Natural killer cell (primary cell): ENCODE data around the gene IER5L. TPM values are rescaled to one million over a fixed set of nuclear protein-coding genes. Genes with fewer than 3 reads are reported as not detected.

ENCODE experiments used
- ATAC-seq, 3 donors: fragments of 150-1000 bp in 2 of 3; fragments of 200-7000 bp in 1 of 3; cut with Tn5 transposase; 1 replicate in 1 of 3; 2 replicates in 2 of 3; pipeline ENCODE4 v1.10.0; 2021; ENCODE audit warnings: mild to moderate bottlenecking in 2 of 3, moderate library complexity in 2 of 3
- DNase-seq, 2 donors: peaks; one replicate each; pipeline versions ENCODE4 v3.0.0 to v3.0.0-alpha.2; 2013 to 2021; ENCODE audit warnings: mixed read lengths in 1 of 2
- H3K27ac ChIP-seq: one replicate; pipeline ENCODE4 v1.5.1; 2013; ENCODE audit warnings: mild to moderate bottlenecking, low read length
- H3K27me3 ChIP-seq: one replicate; pipeline ENCODE4 v1.6.1; 2013; ENCODE audit warnings: low read length; ENCODE audit not compliant: control insufficient read depth, insufficient read depth
- H3K36me3 ChIP-seq: one replicate; pipeline ENCODE4 v1.6.1; 2013; ENCODE audit warnings: low read length; ENCODE audit not compliant: control insufficient read depth, insufficient read depth
- H3K4me1 ChIP-seq: one replicate; pipeline ENCODE4 v1.6.1; 2013; ENCODE audit warnings: low read length; ENCODE audit not compliant: control insufficient read depth, insufficient read depth
- H3K4me3 ChIP-seq: one replicate; pipeline ENCODE4 v1.5.1; 2013; ENCODE audit warnings: low read length
- H3K9me3 ChIP-seq: one replicate; pipeline ENCODE4 v1.6.1; 2013; ENCODE audit warnings: low read length; ENCODE audit not compliant: control insufficient read depth, insufficient read depth
- H3K27ac Mint-ChIP-seq, 2 donors: one replicate each; pipeline ENCODE4 v1.8.0; 2022; ENCODE audit warnings: mild to moderate bottlenecking in 2 of 2, mixed read lengths in 2 of 2, moderate library complexity in 1 of 2
- H3K27me3 Mint-ChIP-seq, 2 donors: one replicate each; pipeline ENCODE4 v1.8.0; 2022; ENCODE audit warnings: low read depth in 2 of 2, mixed read lengths in 2 of 2
- H3K36me3 Mint-ChIP-seq: one replicate; pipeline ENCODE4 v1.8.0; 2022; ENCODE audit warnings: mixed read lengths
- H3K4me1 Mint-ChIP-seq, 2 donors: one replicate each; pipeline ENCODE4 v1.8.0; 2022; ENCODE audit warnings: mixed read lengths in 2 of 2
- H3K4me3 Mint-ChIP-seq: one replicate; pipeline ENCODE4 v1.8.0; 2022; ENCODE audit warnings: mild to moderate bottlenecking, moderate library complexity, mixed read lengths
- H3K9me3 Mint-ChIP-seq, 2 donors: one replicate each; pipeline ENCODE4 v1.8.0; 2022; ENCODE audit warnings: mixed read lengths in 2 of 2
- WGBS: methylation state at CpG from one replicate; pipeline ENCODE4 v1.1.7; 2013; ENCODE audit warnings: missing lambda C conversion rate; ENCODE audit not compliant: insufficient coverage; 5-methylcytosine and 5-hydroxymethylcytosine counted together
- intact Hi-C: fragments of 100-400 bp; cut with micrococcal nuclease; formaldehyde crosslinking; loops from one replicate; pipeline ENCODE4 v1.14.2; 2022
- total RNA-seq, 4 donors: library from RNA; stranded (reverse); fragments of 120-200 nt in 1 of 4; gene quantifications; one replicate each; pipeline versions ENCODE4 v1.2.3 to v1.2.4, GENCODE V29; 2013 to 2022
- TF ChIP-seq, protein P1 (sequence below): fragments of 200-600 bp; IDR thresholded peaks from one replicate; pipeline ENCODE4 v1.8.0; 2022; ENCODE audit warnings: antibody characterized with exemption

The IER5L gene
- total RNA-seq, 3 donors from 2014 or later (not counting 1 experiment from before 2014, with no cell fraction given), result 1.4 to 3.9 (median 2.8) TPM

- no peaks in the 10 kb centered on the region for H3K9me3 ChIP-seq
- no peak overlapping the region for H3K4me3 Mint-ChIP-seq
- H3K4me1 ChIP-seq, result peaks cover 19% of the 10 kb centered on the region
- no peaks in the 10 kb centered on the region for H3K9me3 Mint-ChIP-seq
- ATAC-seq, result no peak
- intact Hi-C loops, result no loop called here
- no peak overlapping the region for H3K27ac Mint-ChIP-seq
- peaks cover 4 to 12% of the 10 kb centered on the region in 2 donors for H3K4me1 Mint-ChIP-seq
- WGBS, result 76% methylated on average over 9 of the region's 9 CpGs
- no peak overlapping the region for H3K4me3 ChIP-seq
- DNase-seq, result no peak
- H3K36me3 Mint-ChIP-seq, result no peaks in the 10 kb centered on the region
- no peak overlapping the region for H3K27ac ChIP-seq
- no peaks in the 10 kb centered on the region for H3K36me3 ChIP-seq
- TF ChIP-seq, protein P1, sequence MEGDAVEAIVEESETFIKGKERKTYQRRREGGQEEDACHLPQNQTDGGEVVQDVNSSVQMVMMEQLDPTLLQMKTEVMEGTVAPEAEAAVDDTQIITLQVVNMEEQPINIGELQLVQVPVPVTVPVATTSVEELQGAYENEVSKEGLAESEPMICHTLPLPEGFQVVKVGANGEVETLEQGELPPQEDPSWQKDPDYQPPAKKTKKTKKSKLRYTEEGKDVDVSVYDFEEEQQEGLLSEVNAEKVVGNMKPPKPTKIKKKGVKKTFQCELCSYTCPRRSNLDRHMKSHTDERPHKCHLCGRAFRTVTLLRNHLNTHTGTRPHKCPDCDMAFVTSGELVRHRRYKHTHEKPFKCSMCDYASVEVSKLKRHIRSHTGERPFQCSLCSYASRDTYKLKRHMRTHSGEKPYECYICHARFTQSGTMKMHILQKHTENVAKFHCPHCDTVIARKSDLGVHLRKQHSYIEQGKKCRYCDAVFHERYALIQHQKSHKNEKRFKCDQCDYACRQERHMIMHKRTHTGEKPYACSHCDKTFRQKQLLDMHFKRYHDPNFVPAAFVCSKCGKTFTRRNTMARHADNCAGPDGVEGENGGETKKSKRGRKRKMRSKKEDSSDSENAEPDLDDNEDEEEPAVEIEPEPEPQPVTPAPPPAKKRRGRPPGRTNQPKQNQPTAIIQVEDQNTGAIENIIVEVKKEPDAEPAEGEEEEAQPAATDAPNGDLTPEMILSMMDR, result no peak
- H3K27me3 Mint-ChIP-seq, result peaks cover 0 to 8% of the 10 kb centered on the region in 2 donors
- H3K27me3 ChIP-seq, result peaks cover 2% of the 10 kb centered on the region
Observed at GRCh38 chr9:129201866-129202265, 23.8 kb upstream of the IER5L start.

DNA sequence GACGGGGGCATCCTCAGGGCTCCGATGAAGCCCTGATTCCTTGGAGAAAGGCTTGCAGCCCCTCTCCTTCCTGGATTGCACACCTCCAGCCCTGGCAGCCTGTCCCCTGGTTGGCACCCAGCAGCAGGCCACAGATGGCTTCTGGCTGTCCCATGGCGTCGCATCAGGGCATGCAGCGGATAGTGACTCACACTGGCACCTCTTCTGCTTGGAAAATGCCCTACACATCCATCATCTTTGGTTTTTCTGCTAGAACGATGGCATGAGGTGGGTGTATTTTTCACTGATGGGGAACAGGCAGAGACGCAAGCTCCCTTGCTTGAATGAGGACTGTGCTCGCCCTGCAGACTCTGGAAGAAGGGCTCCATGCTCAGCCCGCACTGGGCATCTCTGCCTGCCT is 23.2 kb upstream of the IER5L start:
- Histone ChIP-seq H3K4me1 (peaks cover 13% of the 10 kb centered on the region), H3K4me3 (no peak overlapping the region), H3K27ac (no peak overlapping the region), H3K27me3 (peaks cover 2% of the 10 kb centered on the region), H3K9me3 (no peaks in the 10 kb centered on the region), H3K36me3 (no peaks in the 10 kb centered on the region)
- intact Hi-C loops, result no loop called here
- no peak for DNase-seq
- H3K27me3 Mint-ChIP-seq, result peaks cover 0 to 8% of the 10 kb centered on the region in 2 donors
- TF ChIP-seq, protein P1, result no peak
- 89% methylated on average over 9 of the region's 9 CpGs for WGBS
- ATAC-seq, result no peak
- no peak overlapping the region for H3K27ac Mint-ChIP-seq
- H3K4me3 Mint-ChIP-seq, result no peak overlapping the region
- H3K4me1 Mint-ChIP-seq, result peaks cover 0 to 8% of the 10 kb centered on the region in 2 donors
- no peaks in the 10 kb centered on the region for H3K9me3 Mint-ChIP-seq
- no peaks in the 10 kb centered on the region for H3K36me3 Mint-ChIP-seq

GRCh38 chr9:129200255-129200654 is 22.2 kb upstream of the IER5L start:
- DNase-seq, result no peak
- ATAC-seq, result no peak
- Histone ChIP-seq H3K4me1 (peaks cover 11% of the 10 kb centered on the region), H3K9me3 (no peaks in the 10 kb centered on the region), H3K4me3 (no peak overlapping the region), H3K27me3 (peaks cover 2% of the 10 kb centered on the region), H3K36me3 (no peaks in the 10 kb centered on the region), H3K27ac (no peak overlapping the region)
- H3K9me3 Mint-ChIP-seq, result no peaks in the 10 kb centered on the region
- peaks cover 0 to 8% of the 10 kb centered on the region in 2 donors for H3K4me1 Mint-ChIP-seq
- intact Hi-C loops, result no loop called here
- H3K4me3 Mint-ChIP-seq, result no peak overlapping the region
- WGBS, result 99% methylated on average over 6 of the region's 6 CpGs
- H3K36me3 Mint-ChIP-seq, result no peaks in the 10 kb centered on the region
- H3K27ac Mint-ChIP-seq, result no peak overlapping the region
- TF ChIP-seq, protein P1, result no peak
- H3K27me3 Mint-ChIP-seq, result peaks cover 0 to 8% of the 10 kb centered on the region in 2 donors

DNA sequence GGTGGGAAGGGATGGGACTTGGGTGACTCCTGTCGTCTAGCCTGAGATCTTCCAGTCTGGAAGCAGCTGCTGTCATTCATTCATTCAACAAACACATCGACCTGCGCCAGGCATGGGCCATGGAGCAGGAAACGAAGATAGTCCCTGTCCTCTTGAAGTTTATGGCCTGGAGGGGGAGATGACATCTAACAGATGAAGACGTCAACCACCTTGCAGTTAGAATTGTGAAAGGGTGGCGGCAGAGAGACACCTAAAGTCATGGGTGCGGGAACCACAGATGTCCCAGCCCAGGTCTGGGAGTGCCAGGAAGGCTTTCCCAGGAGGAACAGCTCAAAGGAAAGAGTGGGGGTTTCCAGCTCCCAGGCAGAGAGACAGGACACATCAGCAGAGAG is 21.0 kb upstream of the IER5L start:
- no peaks in the 10 kb centered on the region for H3K9me3 Mint-ChIP-seq

More for the DNA sequence above, 21.0 kb upstream of the IER5L start:
- ATAC-seq (no peak), DNase-seq (no peak)
- Mint-ChIP-seq H3K36me3 (no peaks in the 10 kb centered on the region), H3K4me1 (peaks cover 0 to 8% of the 10 kb centered on the region in 2 donors), H3K27ac (no peak overlapping the region), H3K27me3 (peaks cover 8 to 14% of the 10 kb centered on the region in 2 donors), H3K4me3 (no peak overlapping the region)
- 91% methylated on average over 7 of the region's 7 CpGs for WGBS
- H3K27me3 ChIP-seq, result peaks cover 2% of the 10 kb centered on the region
- TF ChIP-seq, protein P1, result no peak
- no peak overlapping the region for H3K4me3 ChIP-seq
- H3K27ac ChIP-seq, result no peak overlapping the region
- H3K36me3 ChIP-seq, result no peaks in the 10 kb centered on the region
- H3K9me3 ChIP-seq, result no peaks in the 10 kb centered on the region
- intact Hi-C loops, result no loop called here
- peaks cover 11% of the 10 kb centered on the region for H3K4me1 ChIP-seq
